ENCODE measurements around the gene GBGT1. TPM values are rescaled to one million over a fixed set of nuclear protein-coding genes. Genes with fewer than 3 reads are reported as not detected.
A peak's percentile ranks its signal among the peaks of the same experiment; 100 is the strongest.

The GBGT1 gene
- total and polyA plus RNA-seq, 2 donors (not counting 3 experiments of a cell fraction or from before 2014, with no cell fraction given): 35.6 to 56.3 TPM

DNA sequence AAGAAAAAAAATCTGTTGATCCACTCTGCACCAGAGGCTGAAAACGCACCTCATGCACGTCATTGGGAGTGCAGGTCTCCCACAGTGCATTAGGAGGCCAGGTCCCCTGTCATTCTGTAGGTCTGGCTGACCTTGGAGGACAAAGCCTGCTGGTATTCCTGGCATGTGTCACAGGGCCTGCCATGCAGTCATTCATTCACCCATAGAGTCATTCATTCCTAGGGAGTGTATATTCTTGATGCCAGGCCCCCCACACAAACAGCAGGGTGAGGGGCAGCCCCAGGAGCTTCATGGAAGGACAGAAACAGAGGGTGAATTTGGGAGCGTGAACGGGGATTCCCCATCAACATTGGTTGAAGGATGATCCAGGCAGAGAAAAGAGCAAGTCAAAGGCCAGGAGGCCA is 2.2 kb downstream of the GBGT1 start:
- Histone ChIP-seq H3K27me3 (ENCODE audit: control insufficient read depth in 2 of 2, insufficient read depth in 2 of 2, low read length in 2 of 2) (no peaks in the 10 kb centered on the region), H2AFZ (ENCODE audit: low read depth, low read length) (no peak overlapping the region), H3K4me2 (ENCODE audit: insufficient read depth, low read length) (no peak overlapping the region), H4K20me1 (replicated peaks; ENCODE audit: control insufficient read depth, extremely low read depth, insufficient read depth, low read length) (no peaks in the 10 kb centered on the region), H3K79me2 (ENCODE audit: control insufficient read depth, insufficient read depth, low read length) (no peaks in the 10 kb centered on the region), H3K9ac (replicated peaks; ENCODE audit: extremely low read depth, insufficient read depth, low read length) (no peak overlapping the region), H3K4me1 (ENCODE audit: control insufficient read depth, extremely low read depth, insufficient read depth, low read length) (peaks cover 3% of the 10 kb centered on the region), H3K4me3 (replicated peaks in 1 of 3; ENCODE audit: insufficient read depth in 1 of 3, low read depth in 1 of 3, low read length in 3 of 3) (no peak overlapping the region), H3K27ac (ENCODE audit: insufficient read depth, low read depth, low read length) (no peak overlapping the region), H3K9me3 (replicated peaks; ENCODE audit: control insufficient read depth, insufficient read depth, low read length) (no peaks in the 10 kb centered on the region), H3K36me3 (ENCODE audit: control insufficient read depth in 2 of 2, extremely low read depth in 1 of 2, insufficient read depth in 2 of 2, low read length in 2 of 2) (peaks cover 3 to 4% of the 10 kb centered on the region in 2 experiments), H3K9me1 (replicated peaks; ENCODE audit: control insufficient read depth, extremely low read depth, insufficient read depth, low read length) (no peaks in the 10 kb centered on the region)
- intact Hi-C loops (cut with micrococcal nuclease) (no loop called here), dilution Hi-C loops (cut with MboI; ENCODE audit: extremely low pct_ligation_motif_present, low sequenced_read_pairs) (no loop called here)
- no peak for FAIRE-seq
- ChIA-PET CTCF (interaction anchor here (1.3 to 2.1 kb wide), 3 partner anchors 10 to 169 kb away, joined by 3 to 7 read pairs (median 3); no protein-coding TSS in a partner anchor), POLR2A (no interaction called here)
- no TSS peak for BruUV-seq (replicated peaks)
- TF ChIP-seq, protein P1, sequence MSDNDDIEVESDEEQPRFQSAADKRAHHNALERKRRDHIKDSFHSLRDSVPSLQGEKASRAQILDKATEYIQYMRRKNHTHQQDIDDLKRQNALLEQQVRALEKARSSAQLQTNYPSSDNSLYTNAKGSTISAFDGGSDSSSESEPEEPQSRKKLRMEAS (IDR thresholded peaks at IDR 0.05; ENCODE audit: insufficient read depth, insufficient read length): no peak
- DNase-seq (ENCODE audit: low read depth, low spot score): no peak

DNA sequence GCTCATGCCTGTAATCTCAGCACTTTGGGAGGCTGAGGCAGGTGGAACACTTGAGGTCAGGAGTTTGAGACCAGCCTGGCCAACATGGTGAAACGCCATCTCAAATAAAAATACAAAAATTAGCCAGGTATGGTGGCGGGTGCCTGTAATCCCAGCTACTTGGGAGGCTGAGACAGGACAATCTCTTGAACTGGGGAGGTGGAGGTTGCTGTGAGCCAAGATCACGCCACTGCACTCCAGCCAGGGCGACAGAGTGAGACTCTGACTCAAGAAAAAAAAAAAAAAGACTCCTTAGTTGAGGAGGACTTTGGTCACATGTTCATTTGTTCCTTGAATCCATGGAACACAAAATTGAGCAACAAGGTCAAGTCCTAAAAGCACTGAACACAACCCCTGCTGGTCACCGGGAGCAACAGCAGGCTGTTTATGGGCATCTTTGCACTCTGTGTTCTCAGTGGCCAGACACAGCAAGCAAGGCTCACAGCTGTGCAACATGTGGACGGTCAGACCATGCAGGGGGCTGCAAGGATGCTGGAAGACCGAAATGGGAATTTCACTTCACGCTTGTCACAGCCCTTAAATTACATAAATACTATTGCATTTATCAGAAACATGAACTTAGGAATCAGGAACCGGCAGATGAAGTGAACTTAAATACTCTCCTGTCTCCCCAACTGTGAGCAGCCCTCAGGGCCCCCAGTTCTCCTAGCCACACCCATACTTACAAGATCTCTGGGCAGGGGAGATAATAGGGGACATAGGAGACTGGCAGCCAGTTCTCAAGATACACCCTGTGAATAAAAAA is 2.8 kb downstream of the GBGT1 start:
- dilution Hi-C loops (cut with MboI; ENCODE audit: extremely low pct_ligation_motif_present, low sequenced_read_pairs) (no loop called here), intact Hi-C loops (cut with micrococcal nuclease) (no loop called here)
- no peaks in the 10 kb centered on the region for H3K9me1 ChIP-seq (replicated peaks; ENCODE audit: control insufficient read depth, extremely low read depth, insufficient read depth, low read length)
- no peaks in the 10 kb centered on the region for H4K20me1 ChIP-seq (replicated peaks; ENCODE audit: control insufficient read depth, extremely low read depth, insufficient read depth, low read length)
- CTCF ChIA-PET: interaction anchor here (0.8 to 2.1 kb wide), 4 partner anchors 10 to 169 kb away, joined by 3 to 7 read pairs (median 3); no protein-coding TSS in a partner anchor
- H3K79me2 ChIP-seq (ENCODE audit: control insufficient read depth, insufficient read depth, low read length): no peaks in the 10 kb centered on the region
- no TSS peak for BruUV-seq (replicated peaks)
- H3K4me3 ChIP-seq (replicated peaks in 1 of 3; ENCODE audit: insufficient read depth in 1 of 3, low read depth in 1 of 3, low read length in 3 of 3): no peak overlapping the region
- no peak for TF ChIP-seq EZH2 (IDR thresholded peaks at IDR 0.05; ENCODE audit: borderline replicate concordance, low read depth, low read length, severe bottlenecking)
- TF ChIP-seq, protein P2, sequence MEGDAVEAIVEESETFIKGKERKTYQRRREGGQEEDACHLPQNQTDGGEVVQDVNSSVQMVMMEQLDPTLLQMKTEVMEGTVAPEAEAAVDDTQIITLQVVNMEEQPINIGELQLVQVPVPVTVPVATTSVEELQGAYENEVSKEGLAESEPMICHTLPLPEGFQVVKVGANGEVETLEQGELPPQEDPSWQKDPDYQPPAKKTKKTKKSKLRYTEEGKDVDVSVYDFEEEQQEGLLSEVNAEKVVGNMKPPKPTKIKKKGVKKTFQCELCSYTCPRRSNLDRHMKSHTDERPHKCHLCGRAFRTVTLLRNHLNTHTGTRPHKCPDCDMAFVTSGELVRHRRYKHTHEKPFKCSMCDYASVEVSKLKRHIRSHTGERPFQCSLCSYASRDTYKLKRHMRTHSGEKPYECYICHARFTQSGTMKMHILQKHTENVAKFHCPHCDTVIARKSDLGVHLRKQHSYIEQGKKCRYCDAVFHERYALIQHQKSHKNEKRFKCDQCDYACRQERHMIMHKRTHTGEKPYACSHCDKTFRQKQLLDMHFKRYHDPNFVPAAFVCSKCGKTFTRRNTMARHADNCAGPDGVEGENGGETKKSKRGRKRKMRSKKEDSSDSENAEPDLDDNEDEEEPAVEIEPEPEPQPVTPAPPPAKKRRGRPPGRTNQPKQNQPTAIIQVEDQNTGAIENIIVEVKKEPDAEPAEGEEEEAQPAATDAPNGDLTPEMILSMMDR (IDR thresholded peaks at IDR 0.05; ENCODE audit: extremely low read depth in 1 of 2, insufficient read depth in 1 of 2, low read depth in 1 of 2, low read length in 2 of 2): peak; percentile 69 to 79
- no peak for TF ChIP-seq FOS (IDR thresholded peaks at IDR 0.05; ENCODE audit: borderline replicate concordance, insufficient read depth, low read length)
- no peak overlapping the region for H3K4me2 ChIP-seq (ENCODE audit: insufficient read depth, low read length)
- FAIRE-seq: peak; percentile 94
- peak; percentile 56 for DNase-seq (ENCODE audit: low read depth, low spot score)
- peaks cover 3 to 4% of the 10 kb centered on the region in 2 experiments for H3K36me3 ChIP-seq (ENCODE audit: control insufficient read depth in 2 of 2, extremely low read depth in 1 of 2, insufficient read depth in 2 of 2, low read length in 2 of 2)
- H3K9ac ChIP-seq (replicated peaks; ENCODE audit: extremely low read depth, insufficient read depth, low read length): no peak overlapping the region
- peaks cover 3% of the 10 kb centered on the region for H3K4me1 ChIP-seq (ENCODE audit: control insufficient read depth, extremely low read depth, insufficient read depth, low read length)
- no peak overlapping the region for H2AFZ ChIP-seq (ENCODE audit: low read depth, low read length)
- H3K9me3 ChIP-seq (replicated peaks; ENCODE audit: control insufficient read depth, insufficient read depth, low read length): no peaks in the 10 kb centered on the region
- POLR2A ChIA-PET: no interaction called here
- H3K27me3 ChIP-seq (ENCODE audit: control insufficient read depth in 2 of 2, insufficient read depth in 2 of 2, low read length in 2 of 2): no peaks in the 10 kb centered on the region
- no peak overlapping the region for H3K27ac ChIP-seq (ENCODE audit: insufficient read depth, low read depth, low read length)

Measured in endothelial cell of umbilical vein (primary cell).